Right lobe of liver (tissue), 4 donors: ENCODE results near the gene TBC1D1.

Experiments
- CTCF ChIP-seq, 4 donors: fragments of 200-600 bp in 3 of 4; fragments of 450-650 bp in 1 of 4; IDR thresholded peaks; one replicate each; pipeline versions ENCODE4 v1.5.1 to v1.8.0; 2016 to 2022; ENCODE audit warnings: antibody characterized with exemption in 4 of 4, mild to moderate bottlenecking in 2 of 4
- POLR2A ChIP-seq: fragments of 450-650 bp; IDR thresholded peaks from one replicate; pipeline ENCODE4 v1.6.1; 2017; ENCODE audit warnings: antibody characterized with exemption, mild to moderate bottlenecking
- donor health status: DM: no; HTN: no; CAD: no.
- donor health status: DM: no; HTN: no; CAD: no.
- donor health status: DM: no; HTN: yes; CAD: no.

GRCh38 chr4:37956941-37957340 is 66.1 kb downstream of the TBC1D1 start:
- TF ChIP-seq POLR2A (no peak), CTCF (IDR thresholded peaks at IDR 0.05) (no peak)
